DMS 273 treated with DMSO at 0.1 percent for 48 hours (cell line): Measurements from ENCODE around the gene FBXW2.

Source experiments
- DNase-seq: peaks from one replicate; lab custom pipeline; 2025; lab: John Stamatoyannopoulos, UW

The FBXW2 gene

DNA sequence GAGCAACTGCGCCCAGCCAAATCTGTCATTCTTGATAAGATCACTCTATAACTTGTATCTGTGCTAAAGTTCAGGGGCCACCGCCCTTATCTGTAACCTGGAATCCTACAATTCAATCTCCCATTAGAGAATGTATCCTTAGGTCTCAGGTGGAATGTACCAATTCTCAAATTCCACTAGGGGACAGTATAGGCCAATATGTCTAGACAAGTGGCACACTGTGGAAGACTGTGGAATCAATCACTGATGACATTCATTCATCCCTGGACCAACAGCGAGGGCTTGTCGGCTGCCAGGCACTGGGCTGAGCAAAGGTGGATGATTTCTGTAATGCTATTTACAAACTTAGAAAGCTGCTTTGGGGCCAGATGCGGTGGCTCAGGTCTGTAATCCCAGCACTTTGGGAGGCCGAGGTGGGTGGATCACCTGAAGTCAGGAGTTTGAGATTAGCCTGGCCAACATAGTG, 50.2 kb downstream of the FBXW2 start:
- no peak for DNase-seq

DNA sequence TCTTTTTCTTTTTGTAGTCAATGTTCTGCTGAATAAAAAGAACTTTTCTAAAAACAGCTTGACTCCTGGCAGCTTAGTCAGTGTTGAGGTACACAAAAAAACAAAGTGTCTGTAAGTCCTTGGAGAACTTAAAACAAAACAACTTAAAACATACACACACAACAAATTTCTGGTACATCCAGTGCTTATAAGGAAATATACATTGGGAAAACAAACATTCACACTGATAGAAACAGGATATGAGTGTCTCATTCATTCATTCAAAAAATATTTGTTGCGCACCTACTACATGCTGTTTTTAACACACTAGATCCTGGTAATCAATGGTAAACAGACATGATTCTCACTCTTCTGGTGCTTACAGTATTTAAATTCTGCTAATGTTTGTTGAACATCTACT, 51.5 kb downstream of the FBXW2 start:
- DNase-seq = no peak

- DNase-seq = no peak
These were observed 52.0 kb downstream of the FBXW2 start for GRCh38 chr9:120741191-120741590.

DNA sequence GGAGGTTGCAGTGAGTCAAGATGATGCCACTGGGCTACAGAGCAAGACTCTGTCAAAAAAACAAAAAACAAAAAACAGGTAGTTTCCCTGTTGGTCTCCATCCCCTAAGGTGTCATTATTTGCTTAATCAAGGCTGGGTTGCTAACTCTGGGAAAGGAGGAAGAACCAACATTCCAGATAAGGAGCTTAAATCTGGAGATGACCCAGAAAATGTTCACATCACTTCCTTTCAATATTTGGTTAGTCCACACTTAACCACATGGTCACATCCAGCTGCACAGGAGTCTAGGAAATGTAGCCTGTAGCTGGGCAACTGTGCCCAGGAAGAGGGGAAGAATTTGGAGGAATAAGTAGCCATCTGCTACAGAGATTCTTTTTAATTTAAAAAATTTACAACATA, 53.1 kb downstream of the FBXW2 start:
- no peak for DNase-seq

GRCh38 chr9:120737416-120738165, 55.6 kb downstream of the FBXW2 start:
- DNase-seq = no peak

GRCh38 chr9:120736881-120737280, 56.3 kb downstream of the FBXW2 start:
- DNase-seq = no peak

GRCh38 chr9:120735415-120736126, 57.6 kb downstream of the FBXW2 start:
- no peak for DNase-seq

DNA sequence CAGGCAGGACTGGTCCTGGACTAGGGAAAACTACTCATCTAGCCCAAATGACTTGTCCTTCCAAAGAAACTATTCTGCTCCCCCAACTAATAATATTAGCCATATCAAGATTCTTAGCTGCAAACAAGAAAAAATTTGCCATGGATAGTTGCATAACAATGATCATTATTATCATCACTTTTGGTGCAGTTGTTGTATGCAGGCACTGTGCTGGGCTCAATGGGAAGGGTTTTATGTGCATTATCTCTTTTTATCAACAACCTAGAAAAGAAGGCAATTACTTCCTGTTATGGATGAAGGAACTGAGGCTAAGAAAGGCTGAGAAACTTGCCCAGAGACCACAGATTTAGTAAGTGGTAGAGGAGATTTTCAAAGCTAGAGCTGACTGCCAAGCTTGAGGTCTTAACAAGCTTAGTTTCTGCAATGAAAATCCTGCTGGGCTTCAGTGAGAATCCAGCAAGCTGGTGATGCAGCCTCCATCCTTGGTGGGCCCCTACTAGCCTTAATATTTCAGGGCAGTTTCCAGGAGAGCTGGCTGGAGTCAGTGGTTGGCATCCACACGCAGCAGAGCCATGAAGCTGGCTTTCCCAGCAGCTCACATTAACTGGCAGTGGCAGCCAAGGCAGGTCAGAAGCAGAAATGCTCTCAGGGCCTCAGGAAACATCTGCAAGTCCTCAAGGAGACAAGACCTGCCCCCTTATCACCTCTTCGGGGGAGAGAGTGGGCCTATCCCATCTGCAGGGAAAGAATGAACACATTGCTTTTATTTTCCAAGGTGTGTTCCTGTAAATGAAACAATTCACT, 58.4 kb downstream of the FBXW2 start:
- no peak for DNase-seq

DNA sequence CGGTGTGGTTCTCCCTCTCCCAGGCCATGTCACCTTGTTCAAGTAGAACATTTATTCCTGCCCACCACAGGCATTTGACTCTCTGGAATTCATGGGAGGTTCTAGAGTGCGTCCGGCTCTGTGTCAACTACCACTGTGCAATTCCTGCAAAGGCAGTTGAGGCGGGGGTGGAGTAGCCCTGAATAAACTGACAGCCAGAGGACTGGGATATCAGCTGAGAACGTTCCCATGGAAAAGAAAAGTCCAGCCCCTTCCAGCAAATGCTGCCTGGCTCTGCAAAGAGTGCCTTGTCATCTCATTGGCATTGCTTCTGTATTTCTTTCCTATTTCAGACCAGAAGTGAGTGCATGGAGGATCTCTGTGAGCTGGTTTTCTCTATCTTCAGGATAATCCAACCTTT, 60.0 kb downstream of the FBXW2 start:
- DNase-seq = no peak

GRCh38 chr9:120730654-120731514, 62.3 kb downstream of the FBXW2 start:
- DNase-seq = no peak

GRCh38 chr9:120729791-120730241, 63.4 kb downstream of the FBXW2 start:
- DNase-seq = no peak

- DNase-seq = no peak
These were observed 66.7 kb downstream of the FBXW2 start for GRCh38 chr9:120726484-120726883.

DNA sequence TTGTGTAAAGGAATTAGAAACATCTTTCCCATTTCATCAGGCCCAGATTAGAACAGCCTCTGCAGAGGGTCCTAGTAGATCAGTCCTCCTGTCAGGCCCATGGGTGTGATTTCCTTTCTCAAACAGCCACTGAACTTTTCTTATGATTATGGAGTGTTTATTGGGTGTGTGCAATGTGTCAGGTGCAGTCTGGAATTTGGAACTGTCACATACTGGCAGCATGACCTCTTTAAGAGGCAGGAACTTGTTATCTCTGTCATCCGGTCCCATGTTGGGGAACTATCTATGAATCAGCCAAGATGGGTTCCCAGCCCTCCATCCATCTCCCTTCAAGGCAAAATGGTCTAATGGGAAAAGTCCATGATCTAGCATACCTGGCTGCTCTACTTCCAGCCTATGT, 67.3 kb downstream of the FBXW2 start:
- DNase-seq = no peak

GRCh38 chr9:120724757-120725400, 68.3 kb downstream of the FBXW2 start:
- no peak for DNase-seq

- no peak for DNase-seq
These were observed 69.7 kb downstream of the FBXW2 start for GRCh38 chr9:120723565-120723964.

- DNase-seq = no peak
These were observed 72.8 kb downstream of the FBXW2 start for GRCh38 chr9:120720404-120720803.

DNA sequence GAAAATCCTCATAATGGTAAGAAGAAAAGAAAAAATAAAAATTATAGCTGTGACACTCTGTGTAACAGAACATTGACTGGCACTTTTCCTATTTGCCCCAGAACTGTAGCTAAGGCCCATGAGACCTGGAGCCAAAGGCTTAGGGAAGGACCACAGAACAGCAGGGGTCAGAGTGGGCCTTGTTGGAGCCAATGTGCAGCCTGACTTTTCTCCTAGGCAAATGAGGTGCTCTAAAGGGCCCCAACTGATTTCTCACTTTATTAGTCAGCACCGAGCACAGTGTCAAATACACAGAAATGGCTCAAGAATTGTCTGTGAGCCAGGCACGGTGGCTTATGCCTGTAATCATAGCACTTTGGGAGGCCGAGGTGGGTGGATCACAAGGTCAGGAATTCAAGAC, 74.9 kb downstream of the FBXW2 start:
- DNase-seq = no peak

GRCh38 chr9:120717176-120717575, 76.0 kb downstream of the FBXW2 start:
- no peak for DNase-seq

DNA sequence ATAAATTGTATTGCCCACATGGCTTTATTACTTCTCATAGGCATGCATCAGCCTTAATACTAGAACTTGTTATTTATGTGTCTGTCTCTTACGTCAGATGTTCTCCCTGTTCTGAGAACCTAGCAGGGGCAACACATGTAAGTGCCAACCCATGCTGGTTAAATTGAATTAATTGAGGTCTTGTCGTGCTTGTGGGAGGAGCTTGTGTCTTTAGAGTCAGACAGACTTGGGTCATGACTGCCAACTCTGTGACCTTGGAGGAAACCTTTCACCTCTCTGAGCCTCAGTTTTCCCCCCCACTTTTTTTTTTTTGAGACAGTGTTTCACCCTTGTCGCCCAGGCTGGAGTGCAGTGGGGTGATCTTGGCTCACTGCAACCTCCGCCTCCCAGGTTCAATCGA, 76.7 kb downstream of the FBXW2 start:
- no peak for DNase-seq

DNA sequence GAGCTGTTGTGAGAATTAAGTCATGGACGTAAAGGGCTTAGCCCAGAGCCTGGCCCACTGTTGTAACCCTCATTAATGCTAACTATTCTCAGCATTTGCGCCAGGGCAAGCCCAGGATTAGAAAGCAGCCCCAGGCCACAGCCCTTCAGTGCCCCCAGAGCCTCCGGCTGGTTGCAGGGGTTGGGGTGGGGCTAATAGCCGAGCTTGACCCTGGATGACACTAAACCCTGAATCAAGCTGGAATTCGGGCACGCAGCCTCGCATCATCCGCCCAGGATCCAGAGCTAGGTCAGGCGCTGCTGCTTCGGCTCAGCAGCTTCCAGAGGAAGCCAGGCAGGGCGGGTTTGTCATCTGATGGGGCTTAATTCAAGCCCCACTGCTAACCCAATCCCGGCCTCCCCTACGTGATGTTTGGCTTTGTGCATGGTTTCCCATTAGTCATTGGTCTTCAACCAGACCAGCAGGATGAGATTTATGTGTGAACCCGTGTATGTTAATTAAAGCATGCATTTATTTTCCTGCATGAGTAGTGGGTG, 77.8 kb downstream of the FBXW2 start:
- no peak for DNase-seq

DNA sequence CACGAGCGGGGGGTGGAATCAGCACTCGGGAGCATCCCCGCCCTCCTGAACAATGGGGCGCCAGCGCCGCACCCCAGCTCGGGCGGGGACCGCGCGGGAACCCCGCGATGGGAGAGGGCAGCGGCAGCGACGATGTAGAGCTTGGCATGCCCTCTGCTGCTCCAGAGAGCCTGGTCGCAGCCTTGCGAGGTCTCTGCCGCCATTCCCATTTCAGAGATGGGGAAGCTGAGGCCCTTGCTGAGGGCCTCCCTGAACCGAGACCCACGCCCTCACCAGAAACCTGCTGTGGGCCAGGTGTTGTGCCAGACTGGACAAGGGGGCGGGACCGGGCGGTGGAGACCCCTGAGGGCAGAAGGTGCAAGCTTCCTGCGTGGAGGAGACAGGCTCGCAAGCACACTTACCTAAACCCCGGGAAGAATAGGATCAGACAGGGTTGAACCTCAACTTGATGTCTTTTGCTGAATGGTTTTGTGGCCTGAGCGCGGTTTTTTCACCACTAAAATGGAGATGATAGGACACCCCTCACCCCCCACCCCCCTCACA, 78.3 kb downstream of the FBXW2 start:
- DNase-seq = no peak
